GM23248 (cell line): ENCODE data around the gene CAMKMT.

Source experiments
- EZH2 ChIP-seq: fragments of 200-600 bp; sonication (generic); IDR thresholded peaks from 2 replicates; pipeline ENCODE4 v1.6.1; 2018; ENCODE audit warnings: antibody characterized with exemption, mild to moderate bottlenecking; ENCODE audit not compliant: insufficient read depth, poor library complexity, severe bottlenecking
- EZH2phosphoT487 ChIP-seq: fragments of 200-600 bp; sonication (generic); IDR thresholded peaks from 2 replicates; pipeline ENCODE4 v1.6.1; 2018; ENCODE audit warnings: antibody characterized with exemption, moderate library complexity, mild to moderate bottlenecking, low read depth; ENCODE audit not compliant: insufficient read depth

GRCh38 chr2:44495544-44495943 lies 133.8 kb downstream of the CAMKMT start:
- TF ChIP-seq EZH2phosphoT487 = no peak
- TF ChIP-seq EZH2 = no peak
